K562 (cell line): ENCODE results near the gene RHOB. TPM values are rescaled to one million over a fixed set of nuclear protein-coding genes. Genes with fewer than 3 reads are reported as not detected.

Experiments
- ATAC-seq: fragments of 200-7000 bp; cut with Tn5 transposase; 3 replicates; pipeline ENCODE4 v1.9.1; 2020; ENCODE audit warnings: moderate library complexity
- BruUV-seq: library from RNA; stranded (reverse); fragments of 400-500 nt; replicated peaks from 2 replicates; lab custom pipeline; 2021; lab: Mats Ljungman, UMichigan
- CTCF ChIA-PET: fragments of 300-600 bp; formaldehyde crosslinking; extraction: SDS; loops from one replicate; lab custom pipeline; 2021; ENCODE audit warnings: low intra/inter-chr PET ratio; lab: Yijun Ruan, JAX
- POLR2A ChIA-PET: fragments of 300-600, 350-650 bp; sonication (Branson Sonifier 250); formaldehyde crosslinking; extraction: SDS; loops from one replicate; lab custom pipeline; 2021; ENCODE audit warnings: antibody characterized with exemption, inconsistent platforms; lab: Yijun Ruan, JAX
- DNase-seq, 4 experiments: peaks; one replicate each; pipeline versions ENCODE4 v3.0.0 to v3.0.0-alpha.2; 2011 to 2018; ENCODE audit warnings: low spot score in 3 of 4, mixed read lengths in 3 of 4; ENCODE audit errors: extremely low read depth in 1 of 4
- FAIRE-seq: peaks from 2 replicates; lab custom pipeline; 2011; peaks lifted over from hg19 to GRCh38; lab: Jason Lieb, UNC
- H2AFZ ChIP-seq: 2 replicates; pipeline ENCODE4 v1.6.0; 2011; ENCODE audit warnings: low read depth, low read length, control low read depth, inconsistent platforms
- H3K27ac ChIP-seq: fragments of 200-600 bp; 3 replicates; pipeline ENCODE4 v1.8.0; 2011; ENCODE audit warnings: low read depth, mild to moderate bottlenecking, control low read depth, inconsistent platforms, low read length, moderate library complexity, mixed read lengths; ENCODE audit errors: extremely low read depth
- H3K27me3 ChIP-seq, 2 experiments: fragments of 300-600 bp in 1 of 2; 2 replicates in 1 of 2; 3 replicates in 1 of 2; pipeline versions ENCODE4 v1.6.0 to v1.8.0; 2011; ENCODE audit warnings: inconsistent platforms in 2 of 2, low read length in 2 of 2, mild to moderate bottlenecking in 1 of 2, mixed read lengths in 1 of 2, moderate library complexity in 1 of 2; ENCODE audit not compliant: control insufficient read depth in 2 of 2, insufficient read depth in 2 of 2
- H3K36me3 ChIP-seq: fragments of 300-600 bp; 3 replicates; pipeline ENCODE4 v1.8.0; 2011; ENCODE audit warnings: mild to moderate bottlenecking, low read length, inconsistent platforms; ENCODE audit not compliant: control insufficient read depth, insufficient read depth
- H3K4me1 ChIP-seq, 2 experiments: fragments of 200-600 bp in 1 of 2; replicated peaks in 1 of 2; 2 replicates in 1 of 2; 3 replicates in 1 of 2; pipeline versions ENCODE4 v1.5.1 to v1.8.0; 2011; ENCODE audit warnings: inconsistent platforms in 2 of 2, low read length in 2 of 2, mild to moderate bottlenecking in 1 of 2, mixed read lengths in 1 of 2, moderate library complexity in 1 of 2; ENCODE audit not compliant: control insufficient read depth in 2 of 2, insufficient read depth in 2 of 2
- H3K4me2 ChIP-seq: 2 replicates; pipeline ENCODE4 v1.6.1; 2011; ENCODE audit warnings: low read length, control low read depth, inconsistent platforms, mixed read lengths; ENCODE audit not compliant: insufficient read depth
- H3K4me3 ChIP-seq: fragments of 200-600 bp; sonication (generic), shearing (Covaris generic); 2 replicates; pipeline ENCODE4 v1.5.1; 2016; ENCODE audit warnings: control low read depth, inconsistent platforms
- H3K79me2 ChIP-seq: fragments of 200-600 bp; 3 replicates; pipeline ENCODE4 v1.8.0; 2011; ENCODE audit warnings: low read length, inconsistent platforms; ENCODE audit not compliant: control insufficient read depth, insufficient read depth
- H3K9ac ChIP-seq, 2 experiments: 2 replicates each; pipeline versions ENCODE4 v1.6.0 to v1.6.1; 2011; ENCODE audit warnings: low read depth in 2 of 2, low read length in 2 of 2, control low read depth in 1 of 2, inconsistent platforms in 1 of 2, mild to moderate bottlenecking in 1 of 2, mixed read lengths in 1 of 2; ENCODE audit not compliant: insufficient read depth in 1 of 2
- H3K9me1 ChIP-seq: one replicate; pipeline ENCODE4 v1.6.0; 2011; ENCODE audit warnings: inconsistent platforms, mild to moderate bottlenecking, low read length, moderate library complexity; ENCODE audit not compliant: control insufficient read depth, insufficient read depth
- H3K9me3 ChIP-seq: replicated peaks from 2 replicates; pipeline ENCODE4 v1.5.1; 2011; ENCODE audit warnings: low read depth, low read length, inconsistent platforms; ENCODE audit not compliant: control insufficient read depth, insufficient read depth
- H4K20me1 ChIP-seq: replicated peaks from 2 replicates; pipeline ENCODE4 v1.6.1; 2011; ENCODE audit warnings: low read length, inconsistent platforms, mixed read lengths; ENCODE audit not compliant: control insufficient read depth, insufficient read depth
- ETV1 ChIP-seq: fragments of 450-650 bp; conservative IDR thresholded peaks from 2 replicates; pipeline ENCODE4 v1.6.1; 2016; ENCODE audit warnings: missing genetic modification characterization, control low read depth, low read depth, missing compliant biosample characterization
- MTA1 ChIP-seq: fragments of 450-650 bp; IDR thresholded peaks from 2 replicates; pipeline ENCODE4 v1.6.1; 2017; ENCODE audit warnings: borderline replicate concordance
- MYNN ChIP-seq, 2 experiments: sonication (generic); formaldehyde crosslinking in 1 of 2; IDR thresholded peaks; 2 replicates each; pipeline versions ENCODE4 v1.5.0 to v1.6.1; 2016 to 2020; ENCODE audit warnings: antibody characterized with exemption in 1 of 2, missing genetic modification reagents in 1 of 2
- PHF8 ChIP-seq: fragments of 200-600 bp; sonication (generic); IDR thresholded peaks from 2 replicates; pipeline ENCODE4 v1.6.1; 2012; ENCODE audit warnings: mixed run types, mild to moderate bottlenecking, inconsistent platforms, low read length, moderate library complexity, borderline replicate concordance
- SRSF3 ChIP-seq: fragments of 200-400 bp; formaldehyde crosslinking; IDR thresholded peaks from 2 replicates; pipeline ENCODE4 v1.6.1; 2016; ENCODE audit warnings: mild to moderate bottlenecking, low read length, moderate library complexity; ENCODE audit not compliant: insufficient read depth
- WGBS: fragments of 100-300 bp; shearing (Covaris generic); methylation state at CpG from one replicate; pipeline ENCODE4 v1.1.6; 2016; ENCODE audit warnings: low coverage, mixed read lengths; ENCODE audit not compliant: insufficient coverage; ENCODE audit errors: missing lambda C conversion rate; 5-methylcytosine and 5-hydroxymethylcytosine counted together
- in situ Hi-C: fragments of 300-500 bp; cut with MboI; formaldehyde crosslinking; loops from 4 replicates; pipeline ENCODE4 v1.15.0; 2018; ENCODE audit warnings: inconsistent platforms, mixed read lengths
- intact Hi-C: fragments of 100-400 bp; cut with micrococcal nuclease; formaldehyde crosslinking; loops from 2 replicates; pipeline ENCODE4 v1.14.2; 2022
- polyA plus RNA-seq, 8 experiments: library from polyadenylated mRNA; depleted of rRNA in 4 of 8; stranded (reverse) in 5 of 8; unstranded in 3 of 8; fragments of >200 nt; fragmentation: Nextera tagmentation in 2 of 8; fragmentation: Illumina TruSeq in 1 of 8; extraction: Ambion mirVana in 2 of 8; extraction: Trizol in 1 of 8; gene quantifications; 2 replicates each; pipeline versions ENCODE4 v1.2.1 to v1.2.3, GENCODE V29; 2011 to 2014; ENCODE audit warnings: inconsistent platforms in 1 of 8, missing spikeins in 1 of 8
- total RNA-seq, 7 experiments: library from RNA; depleted of rRNA in 6 of 7; stranded (reverse); fragments of >200 nt in 6 of 7; fragmentation: Illumina TruSeq in 2 of 7; extraction: Trizol in 2 of 7; gene quantifications; 2 replicates each; pipeline versions ENCODE4 v1.2.1 to v1.2.3, GENCODE V29; 2011 to 2021; ENCODE audit warnings: low replicate concordance in 1 of 7

The RHOB gene
- total and polyA plus RNA-seq, 9 of the 15 experiments (the other 6 are each of a cell fraction or from before 2014, with no cell fraction given), result 0.07 to 4.8 (median 1.1) TPM

DNA sequence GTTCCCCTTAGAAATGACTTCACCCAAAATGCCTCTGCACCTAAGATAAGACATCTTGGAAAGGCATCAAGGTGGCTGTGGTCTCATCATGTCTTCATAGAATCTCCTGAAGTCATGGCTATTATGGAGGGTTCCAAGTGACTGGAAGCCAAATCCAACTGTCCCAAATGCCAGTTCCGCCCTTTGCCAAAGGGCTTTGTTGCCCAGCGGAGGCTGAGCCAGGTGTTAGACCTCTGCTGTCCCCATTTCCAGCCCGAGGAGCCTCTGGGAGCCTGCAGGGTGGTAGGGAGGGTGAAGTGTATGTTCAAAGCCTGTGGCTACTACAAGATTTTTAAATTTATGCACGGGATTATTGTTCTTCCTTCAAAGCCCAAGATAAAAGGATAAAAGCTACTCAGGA is 25.7 kb downstream of the RHOB start:
- Histone ChIP-seq H3K36me3 (no peaks in the 10 kb centered on the region), H3K9ac (no peak overlapping the region), H3K79me2 (no peaks in the 10 kb centered on the region), H3K27ac (no peak overlapping the region), H3K4me2 (no peak overlapping the region), H3K4me1 (no peaks in the 10 kb centered on the region)
- CTCF ChIA-PET, result no interaction called here
- in situ Hi-C loops, result no loop called here
- TF ChIP-seq ETV1 (tag), result no peak
- TF ChIP-seq, all 486 proteins: peak for 0
- 2% methylated on average over 4 of the region's 4 CpGs for WGBS
- no peaks in the 10 kb centered on the region for H4K20me1 ChIP-seq
- ATAC-seq, result no peak
- DNase-seq, result no peak
- no peaks in the 10 kb centered on the region for H3K9me3 ChIP-seq
- no peak overlapping the region for H2AFZ ChIP-seq
- intact Hi-C loops, result no loop called here
- H3K9me1 ChIP-seq, result no peaks in the 10 kb centered on the region
- POLR2A ChIA-PET, result interaction anchor here (0.7 kb wide), 1 partner anchor 13 kb away, joined by 3 read pairs; no protein-coding TSS in a partner anchor
- no TSS peak for BruUV-seq
- no peak overlapping the region for H3K4me3 ChIP-seq
- peaks cover 0 to 26% of the 10 kb centered on the region in 2 experiments; a peak in 3 of 5 replicates for H3K27me3 ChIP-seq
- FAIRE-seq, result no peak

DNA sequence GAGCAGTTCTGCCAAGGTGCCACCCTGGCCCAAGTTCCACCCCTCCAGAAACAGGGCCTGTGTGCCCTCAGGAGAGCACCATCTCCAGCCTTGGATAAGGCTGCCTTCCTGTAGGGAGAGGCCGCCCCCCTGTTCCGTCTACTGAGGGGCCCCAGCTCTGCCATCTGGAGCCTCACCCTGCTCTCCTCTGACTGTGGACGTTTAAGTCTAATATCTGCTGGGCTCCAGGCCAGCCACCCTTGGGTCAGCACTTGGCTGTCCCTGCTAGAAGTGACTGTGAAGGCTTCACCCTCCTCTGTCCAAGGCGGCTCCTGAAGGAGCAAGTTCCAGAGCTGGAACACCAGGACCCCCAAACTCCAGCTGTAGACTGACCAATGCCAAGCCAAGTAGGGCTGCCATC is 26.3 kb downstream of the RHOB start:
- peaks cover 0 to 26% of the 10 kb centered on the region in 2 experiments; a peak in 2 of 5 replicates for H3K27me3 ChIP-seq
- CTCF ChIA-PET, result no interaction called here
- intact Hi-C loops (no loop called here), in situ Hi-C loops (no loop called here)
- H4K20me1 ChIP-seq, result no peaks in the 10 kb centered on the region
- no peak for TF ChIP-seq SRSF3
- TF ChIP-seq PHF8, result no peak
- no peak for TF ChIP-seq MYNN (IDR thresholded peaks at IDR 0.05)
- no peak for TF ChIP-seq MYNN (CRISPR knock-in tag; IDR thresholded peaks at IDR 0.05)
- TF ChIP-seq MTA1, result no peak
- no peak for DNase-seq
- no peaks in the 10 kb centered on the region for H3K4me1 ChIP-seq
- H3K4me3 ChIP-seq, result no peak overlapping the region
- 0% methylated on average over 3 of the region's 4 CpGs for WGBS
- POLR2A ChIA-PET, result interaction anchor here (0.7 kb wide), 1 partner anchor 12 kb away, joined by 3 read pairs; no protein-coding TSS in a partner anchor
- no peaks in the 10 kb centered on the region for H3K36me3 ChIP-seq
- no peaks in the 10 kb centered on the region for H3K79me2 ChIP-seq
- no peaks in the 10 kb centered on the region for H3K9me1 ChIP-seq
- no peak for FAIRE-seq
- no peak overlapping the region for H3K27ac ChIP-seq
- H2AFZ ChIP-seq, result no peak overlapping the region
- H3K9ac ChIP-seq, result no peak overlapping the region
- no peak for ATAC-seq
- no peak overlapping the region for H3K4me2 ChIP-seq
- no peaks in the 10 kb centered on the region for H3K9me3 ChIP-seq
- BruUV-seq, result no TSS peak
